GM12865 (cell line): Measurements from ENCODE around the gene SERPINE3.

Source experiments
- DNase-seq: peaks from one replicate; pipeline ENCODE4 v3.0.0; 2010; ENCODE audit warnings: low read depth
- H3K4me3 ChIP-seq: 2 replicates; pipeline ENCODE4 v1.5.1; 2011; ENCODE audit warnings: mild to moderate bottlenecking, low read depth, low read length, control low read depth
- TF ChIP-seq, protein P1 (sequence below): IDR thresholded peaks from 2 replicates; pipeline ENCODE4 v1.5.1; 2011; ENCODE audit warnings: low read length, control low read depth, low read depth, inconsistent platforms; ENCODE audit not compliant: insufficient read depth; ENCODE audit errors: missing control alignments

SERPINE3 gene

DNA sequence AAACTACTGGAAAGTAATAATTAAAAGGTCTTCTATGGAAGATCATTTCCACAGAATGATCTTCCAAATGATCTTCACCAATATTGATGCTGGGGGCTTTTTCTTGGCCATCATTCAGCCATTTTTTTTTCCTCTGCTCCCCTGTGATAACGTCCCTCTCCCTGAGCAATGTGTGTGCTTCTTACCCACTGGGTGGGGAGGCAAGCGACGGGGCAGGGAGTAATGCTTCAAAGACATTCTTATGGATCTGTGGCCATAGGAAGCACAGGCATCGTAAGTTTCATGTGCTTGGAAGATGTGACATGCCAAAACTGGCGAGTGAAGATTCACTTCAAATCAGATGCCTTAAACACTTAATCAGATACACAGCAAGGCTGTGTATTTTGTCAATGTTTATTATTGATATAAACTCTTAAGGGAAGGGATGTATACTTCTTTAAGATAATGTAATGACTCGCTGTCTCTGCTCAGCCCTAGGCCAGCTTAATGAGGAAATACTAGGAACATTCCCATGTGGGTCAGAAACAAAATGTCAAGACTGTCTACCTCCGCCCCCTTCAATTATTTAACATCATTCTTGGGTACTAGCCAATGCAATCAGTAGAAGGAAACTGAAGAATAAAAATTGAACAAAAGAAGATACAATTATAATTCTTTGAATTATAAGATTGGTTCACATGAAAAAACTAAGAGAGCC, 34.1 kb upstream of the SERPINE3 start:
- TF ChIP-seq, protein P1, sequence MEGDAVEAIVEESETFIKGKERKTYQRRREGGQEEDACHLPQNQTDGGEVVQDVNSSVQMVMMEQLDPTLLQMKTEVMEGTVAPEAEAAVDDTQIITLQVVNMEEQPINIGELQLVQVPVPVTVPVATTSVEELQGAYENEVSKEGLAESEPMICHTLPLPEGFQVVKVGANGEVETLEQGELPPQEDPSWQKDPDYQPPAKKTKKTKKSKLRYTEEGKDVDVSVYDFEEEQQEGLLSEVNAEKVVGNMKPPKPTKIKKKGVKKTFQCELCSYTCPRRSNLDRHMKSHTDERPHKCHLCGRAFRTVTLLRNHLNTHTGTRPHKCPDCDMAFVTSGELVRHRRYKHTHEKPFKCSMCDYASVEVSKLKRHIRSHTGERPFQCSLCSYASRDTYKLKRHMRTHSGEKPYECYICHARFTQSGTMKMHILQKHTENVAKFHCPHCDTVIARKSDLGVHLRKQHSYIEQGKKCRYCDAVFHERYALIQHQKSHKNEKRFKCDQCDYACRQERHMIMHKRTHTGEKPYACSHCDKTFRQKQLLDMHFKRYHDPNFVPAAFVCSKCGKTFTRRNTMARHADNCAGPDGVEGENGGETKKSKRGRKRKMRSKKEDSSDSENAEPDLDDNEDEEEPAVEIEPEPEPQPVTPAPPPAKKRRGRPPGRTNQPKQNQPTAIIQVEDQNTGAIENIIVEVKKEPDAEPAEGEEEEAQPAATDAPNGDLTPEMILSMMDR = no peak
- no peak overlapping the region for H3K4me3 ChIP-seq
- no peak for DNase-seq

DNA sequence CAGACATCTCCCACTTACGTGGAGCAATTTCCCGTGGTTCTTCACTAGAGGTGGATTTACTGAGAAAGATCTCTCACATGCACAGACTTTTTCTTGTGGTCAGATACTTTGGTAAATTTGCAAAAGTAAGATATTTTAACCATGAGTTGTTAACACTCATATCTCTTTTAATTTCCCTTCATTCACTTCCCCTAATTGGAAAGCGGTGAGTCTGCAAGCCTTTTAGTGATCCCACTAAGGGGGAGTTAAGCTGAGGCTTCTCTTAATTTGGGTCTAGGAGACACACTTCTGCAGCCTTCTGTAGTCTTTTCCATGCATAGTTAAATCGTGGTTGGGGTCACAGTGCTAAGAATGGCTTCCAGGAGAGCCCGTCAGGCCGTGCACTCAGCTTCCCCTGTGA, 30.7 kb upstream of the SERPINE3 start:
- no peak for DNase-seq
- TF ChIP-seq, protein P1 = no peak
- H3K4me3 ChIP-seq = no peak overlapping the region

DNA sequence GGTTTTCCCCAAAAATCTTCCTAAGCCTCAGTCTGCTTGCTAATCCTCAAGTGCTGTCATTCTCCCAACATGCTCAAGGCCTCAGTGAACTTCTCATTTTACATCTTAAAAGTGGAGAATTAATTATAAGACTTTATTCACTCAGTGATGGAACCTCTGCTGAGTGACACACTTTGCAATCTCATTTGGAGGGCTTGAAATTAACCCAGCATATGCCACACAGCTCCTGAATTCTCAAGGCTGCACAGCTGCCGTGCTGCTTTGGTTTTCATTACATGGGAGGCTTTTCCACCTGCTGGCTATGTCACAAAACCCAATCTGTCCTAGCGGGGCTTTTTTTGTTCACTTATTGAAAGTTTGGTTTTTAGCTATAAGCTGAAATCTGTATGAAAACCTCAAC, 28.3 kb upstream of the SERPINE3 start:
- no peak for DNase-seq
- TF ChIP-seq, protein P1 = no peak

DNA sequence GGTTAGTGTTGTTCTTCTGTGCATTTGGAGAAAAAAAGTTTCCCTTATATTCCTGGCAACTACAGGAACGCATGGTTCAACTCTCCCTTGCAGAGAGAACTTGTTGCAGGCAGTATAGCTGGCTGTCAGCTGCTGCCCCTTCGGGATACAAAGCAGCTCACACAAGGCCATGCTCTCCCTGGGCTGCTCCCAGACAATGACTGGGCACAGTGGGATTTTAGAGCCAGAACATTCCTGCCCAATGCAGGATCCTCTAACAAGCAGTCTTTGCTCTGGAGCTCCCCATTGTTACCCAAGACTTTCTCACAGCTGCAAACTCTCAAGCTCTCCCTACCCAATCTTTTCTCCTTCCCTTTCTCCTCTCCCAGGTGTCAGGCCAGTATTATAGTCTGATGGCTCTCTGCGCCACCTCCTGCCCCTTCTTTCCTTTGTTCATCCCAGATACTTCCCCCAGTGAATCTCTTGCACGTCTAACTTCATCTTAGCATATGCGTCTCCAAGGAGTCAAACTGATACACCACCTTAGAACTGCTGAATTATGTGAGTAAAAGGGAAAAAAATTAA, 27.5 kb upstream of the SERPINE3 start:
- DNase-seq = no peak
- H3K4me3 ChIP-seq = no peak overlapping the region

More for the DNA sequence above, 28.3 kb upstream of the SERPINE3 start:
- no peak overlapping the region for H3K4me3 ChIP-seq

DNA sequence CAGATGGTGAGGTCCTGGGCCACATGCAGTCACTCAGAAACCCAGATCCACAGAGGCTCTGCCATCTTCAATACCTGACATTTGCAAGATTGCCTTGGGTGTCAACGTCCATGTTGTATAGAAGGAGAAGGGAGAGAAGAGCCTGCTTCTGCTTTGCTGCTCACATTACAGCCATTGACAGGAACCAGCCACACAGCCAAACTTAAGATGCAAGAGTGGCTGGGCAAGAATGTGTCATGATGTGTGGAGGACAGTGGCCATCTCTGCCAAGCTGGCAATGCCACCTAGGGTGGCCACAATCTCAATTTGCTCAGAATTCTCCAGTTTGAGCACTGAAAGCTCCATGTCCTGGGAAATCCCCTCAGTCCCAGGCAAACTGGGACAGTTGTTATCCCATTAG, 25.9 kb upstream of the SERPINE3 start:
- TF ChIP-seq, protein P1 = no peak
- H3K4me3 ChIP-seq = no peak overlapping the region
- DNase-seq = no peak

More for the DNA sequence above, 27.5 kb upstream of the SERPINE3 start:
- TF ChIP-seq, protein P1 = no peak

DNA sequence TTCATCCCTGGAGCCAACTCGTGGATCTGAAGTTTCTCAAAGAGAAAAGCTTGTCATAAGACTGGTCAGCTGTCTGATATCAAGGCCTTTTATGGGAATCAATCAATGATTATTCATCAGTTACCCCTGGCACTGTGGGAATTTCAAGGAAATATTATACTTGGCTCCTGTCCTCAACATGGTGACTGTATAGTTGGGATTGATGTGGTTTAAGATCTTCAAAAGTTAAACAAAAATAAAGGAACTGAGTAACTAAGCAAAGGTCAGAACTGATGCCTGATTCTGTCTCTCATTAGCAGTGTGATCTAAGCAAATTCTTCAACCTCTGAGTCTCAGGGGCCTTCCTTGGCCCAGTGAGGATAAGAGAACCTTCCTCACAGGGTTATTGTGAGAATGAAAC, 22.2 kb upstream of the SERPINE3 start:
- no peak overlapping the region for H3K4me3 ChIP-seq
- DNase-seq = no peak
- TF ChIP-seq, protein P1 = no peak

DNA sequence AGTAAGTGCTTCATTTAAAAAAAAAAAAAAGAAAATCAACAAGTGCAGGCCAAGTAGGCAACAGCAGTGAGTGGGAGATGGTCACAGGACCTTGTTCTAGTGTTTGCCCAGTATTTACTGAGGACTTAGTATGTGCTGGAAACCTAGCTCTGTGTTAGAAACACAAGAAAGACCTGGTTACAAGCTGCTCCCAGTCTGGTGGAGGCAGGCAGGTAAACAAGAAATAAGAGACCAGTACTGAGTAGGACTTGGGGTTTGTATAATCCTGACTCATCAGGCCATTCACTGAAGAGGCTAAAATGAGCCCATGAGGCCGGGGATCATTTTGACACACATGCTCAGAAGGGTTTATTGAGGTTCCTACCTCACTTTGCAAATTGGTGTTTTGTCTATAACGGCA, 21.5 kb upstream of the SERPINE3 start:
- TF ChIP-seq, protein P1 = no peak
- no peak overlapping the region for H3K4me3 ChIP-seq
- no peak for DNase-seq
